ENCODE measurements around the gene TYRP1. TPM values are rescaled to one million over a fixed set of nuclear protein-coding genes. Genes with fewer than 3 reads are reported as not detected.

The TYRP1 gene
- total RNA-seq, 1 donor: 0.09 TPM

DNA sequence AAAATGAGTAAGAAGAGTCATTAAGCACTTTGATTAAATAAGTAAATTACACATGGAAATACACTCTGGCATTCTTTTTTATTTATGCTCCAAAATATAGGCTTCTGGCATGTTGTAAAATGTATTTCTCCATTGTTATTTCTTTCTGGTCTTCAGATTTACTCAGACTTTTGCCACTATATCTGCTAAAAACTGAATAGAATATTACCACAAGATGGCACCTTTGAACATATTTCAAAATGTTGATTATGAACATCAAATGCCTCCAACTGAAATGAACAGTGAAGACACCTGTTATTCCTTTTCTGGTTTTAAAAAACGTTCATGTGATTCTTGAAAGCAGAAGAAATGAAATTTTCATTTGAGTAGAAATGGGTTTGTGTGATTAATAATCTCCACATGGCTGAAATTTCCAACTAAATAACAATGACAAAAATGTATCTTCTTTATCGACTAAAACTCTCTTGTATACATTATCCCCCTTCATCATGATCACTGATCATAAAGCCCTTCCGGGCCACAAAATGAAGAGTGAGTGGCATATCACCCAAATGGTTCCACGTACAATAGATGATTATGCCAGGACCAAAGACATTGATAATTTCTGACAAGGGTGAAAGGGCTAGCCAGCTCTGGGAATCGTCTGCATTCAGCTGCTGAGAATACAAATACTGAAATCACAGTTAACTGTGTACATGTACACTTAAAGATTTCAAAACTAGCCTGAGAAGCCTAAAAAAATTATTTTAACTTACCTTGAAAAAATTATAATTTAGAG, 23.8 kb downstream of the TYRP1 start:
- TF ChIP-seq, protein P1, sequence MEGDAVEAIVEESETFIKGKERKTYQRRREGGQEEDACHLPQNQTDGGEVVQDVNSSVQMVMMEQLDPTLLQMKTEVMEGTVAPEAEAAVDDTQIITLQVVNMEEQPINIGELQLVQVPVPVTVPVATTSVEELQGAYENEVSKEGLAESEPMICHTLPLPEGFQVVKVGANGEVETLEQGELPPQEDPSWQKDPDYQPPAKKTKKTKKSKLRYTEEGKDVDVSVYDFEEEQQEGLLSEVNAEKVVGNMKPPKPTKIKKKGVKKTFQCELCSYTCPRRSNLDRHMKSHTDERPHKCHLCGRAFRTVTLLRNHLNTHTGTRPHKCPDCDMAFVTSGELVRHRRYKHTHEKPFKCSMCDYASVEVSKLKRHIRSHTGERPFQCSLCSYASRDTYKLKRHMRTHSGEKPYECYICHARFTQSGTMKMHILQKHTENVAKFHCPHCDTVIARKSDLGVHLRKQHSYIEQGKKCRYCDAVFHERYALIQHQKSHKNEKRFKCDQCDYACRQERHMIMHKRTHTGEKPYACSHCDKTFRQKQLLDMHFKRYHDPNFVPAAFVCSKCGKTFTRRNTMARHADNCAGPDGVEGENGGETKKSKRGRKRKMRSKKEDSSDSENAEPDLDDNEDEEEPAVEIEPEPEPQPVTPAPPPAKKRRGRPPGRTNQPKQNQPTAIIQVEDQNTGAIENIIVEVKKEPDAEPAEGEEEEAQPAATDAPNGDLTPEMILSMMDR (IDR thresholded peaks at IDR 0.05; ENCODE audit: insufficient read depth, low read length): no peak
- no peak overlapping the region for H3K4me3 ChIP-seq (ENCODE audit: low read depth, low read length)
- no peak for DNase-seq (ENCODE audit: low read depth)

DNA sequence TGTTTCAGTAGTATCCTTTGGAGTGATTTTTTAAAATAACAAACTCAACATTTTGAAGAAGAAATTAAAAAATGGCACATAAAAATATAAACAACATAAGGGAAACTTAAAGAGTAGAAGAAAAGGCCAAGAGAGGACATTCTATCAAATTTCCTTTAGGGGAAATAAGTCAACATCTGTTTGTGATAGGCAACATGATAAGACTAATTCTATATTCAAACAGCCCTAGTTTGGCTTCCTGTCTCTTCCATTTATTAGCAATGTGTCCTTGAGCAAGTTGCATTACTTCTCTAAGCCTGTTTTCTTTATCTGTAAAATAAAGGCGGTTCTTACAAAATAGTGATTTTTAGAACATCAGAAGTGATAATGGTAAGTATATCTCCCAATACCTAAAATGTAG, 24.7 kb downstream of the TYRP1 start:
- DNase-seq (ENCODE audit: low read depth): no peak
- TF ChIP-seq, protein P1 (IDR thresholded peaks at IDR 0.05; ENCODE audit: insufficient read depth, low read length): no peak
- no peak overlapping the region for H3K4me3 ChIP-seq (ENCODE audit: low read depth, low read length)

DNA sequence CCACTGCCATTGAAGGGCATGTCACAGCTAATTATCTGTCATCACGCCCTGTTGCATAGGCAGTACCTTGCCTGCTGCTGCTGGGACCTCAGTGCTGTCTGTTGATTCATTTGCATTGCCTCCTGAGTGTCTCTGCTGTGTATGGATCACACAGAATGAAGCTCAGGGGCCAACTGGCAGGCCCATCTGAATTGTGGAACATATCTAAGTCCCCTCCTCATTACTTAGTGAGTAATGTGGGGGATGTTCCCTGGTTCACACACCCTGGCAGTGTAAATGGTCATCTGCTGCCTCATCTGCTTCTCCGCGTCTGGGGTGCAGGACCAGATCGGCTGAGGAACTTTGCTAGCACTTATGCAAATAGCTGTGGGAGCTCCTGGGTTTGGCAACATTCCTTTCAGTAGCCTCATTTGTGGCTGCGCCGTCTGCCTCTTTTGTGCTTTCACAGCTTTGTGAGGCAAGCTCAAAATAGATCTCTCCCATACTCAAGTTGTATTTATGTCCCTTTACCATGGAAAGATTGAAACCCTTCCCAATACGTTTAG, 25.4 kb downstream of the TYRP1 start:
- no peak overlapping the region for H3K4me3 ChIP-seq (ENCODE audit: low read depth, low read length)
- DNase-seq (ENCODE audit: low read depth): no peak
- TF ChIP-seq, protein P1 (IDR thresholded peaks at IDR 0.05; ENCODE audit: insufficient read depth, low read length): no peak

DNA sequence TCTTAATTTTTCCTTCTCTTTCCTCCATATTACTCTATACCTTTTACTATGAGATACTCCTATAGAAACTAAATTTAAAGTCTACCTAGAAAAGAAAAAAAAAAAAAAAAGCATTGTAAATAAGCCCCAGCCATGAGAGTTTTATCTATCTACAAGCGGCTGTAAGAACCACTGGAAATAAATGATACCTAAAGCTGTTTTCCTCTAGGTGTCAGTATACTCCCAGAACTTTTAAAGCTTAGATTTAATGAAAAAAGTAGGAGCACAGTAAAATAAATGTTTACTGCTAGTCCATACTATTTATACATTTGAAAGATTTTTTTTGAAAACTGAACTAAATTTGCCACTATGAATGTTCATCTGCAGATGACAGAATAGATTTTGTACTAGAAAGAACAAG, 26.2 kb downstream of the TYRP1 start:
- no peak overlapping the region for H3K4me3 ChIP-seq (ENCODE audit: low read depth, low read length)
- TF ChIP-seq, protein P1 (IDR thresholded peaks at IDR 0.05; ENCODE audit: insufficient read depth, low read length): peak; percentile 59
- peak; percentile 80 for DNase-seq (ENCODE audit: low read depth)

DNA sequence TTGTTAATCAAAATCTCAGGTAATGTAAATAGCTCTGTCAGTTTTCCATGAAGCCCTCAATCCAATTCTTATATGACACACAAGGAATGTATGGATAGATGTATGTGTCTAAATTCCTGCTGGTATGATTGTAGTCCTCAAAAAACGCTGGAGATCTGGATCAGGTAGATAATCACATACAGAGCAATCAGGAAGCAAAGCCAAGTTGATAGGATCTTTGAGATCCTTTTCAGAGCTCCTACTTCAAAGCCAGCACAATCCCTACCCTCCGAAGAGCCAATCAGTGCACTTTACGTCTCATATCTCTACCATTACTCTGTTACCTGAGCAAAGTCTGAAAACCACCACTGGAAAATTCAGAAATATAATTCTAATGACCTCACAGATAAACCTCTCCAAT, 27.4 kb downstream of the TYRP1 start:
- TF ChIP-seq, protein P1 (IDR thresholded peaks at IDR 0.05; ENCODE audit: insufficient read depth, low read length): no peak
- DNase-seq (ENCODE audit: low read depth): no peak
- no peak overlapping the region for H3K4me3 ChIP-seq (ENCODE audit: low read depth, low read length)

DNA sequence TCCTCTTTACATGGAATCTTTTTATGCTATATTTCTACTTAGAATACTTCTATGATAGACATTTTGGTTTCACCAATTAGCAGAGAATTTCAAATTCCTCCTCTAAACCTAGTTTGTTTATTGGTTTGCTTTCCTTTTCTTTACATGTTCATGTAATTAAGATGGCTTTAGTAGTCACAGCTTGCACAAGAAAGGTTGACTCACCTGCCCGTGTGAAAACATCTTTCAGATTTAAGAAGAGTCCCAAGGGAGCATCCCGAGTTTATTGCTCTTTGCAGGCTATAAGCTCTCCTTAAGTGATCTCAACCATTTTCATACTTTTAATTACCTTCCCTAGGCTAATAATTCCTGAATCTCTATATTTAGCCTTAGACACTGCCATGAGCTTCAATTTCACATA, 28.9 kb downstream of the TYRP1 start:
- no peak overlapping the region for H3K4me3 ChIP-seq (ENCODE audit: low read depth, low read length)
- TF ChIP-seq, protein P1 (IDR thresholded peaks at IDR 0.05; ENCODE audit: insufficient read depth, low read length): no peak
- peak; percentile 53 for DNase-seq (ENCODE audit: low read depth)

Measured in fibroblast of the aortic adventitia (primary cell).